Neural cell (in vitro differentiated cells): ENCODE data around the gene FAM171A1. TPM values are rescaled to one million over a fixed set of nuclear protein-coding genes. Genes with fewer than 3 reads are reported as not detected.
"Not testable (repeated sequence)": the region's sequence is repeated elsewhere in the genome, so short reads cannot be mapped to it uniquely, and the experiment has no call there.

ENCODE experiments used
- H2AFZ ChIP-seq: fragments of 200-600, 300-800 bp; sonication (generic), shearing (Covaris generic); 2 replicates; pipeline ENCODE4 v1.6.0; 2014; ENCODE audit warnings: low read depth, mild to moderate bottlenecking, antibody characterized with exemption, low read length, moderate library complexity
- H3F3A ChIP-seq: fragments of 200-600 bp; shearing (Covaris generic); 2 replicates; pipeline ENCODE4 v1.6.1; 2016; ENCODE audit warnings: mild to moderate bottlenecking, moderate library complexity, mixed read lengths, antibody characterized with exemption, low read length; ENCODE audit not compliant: insufficient read depth, poor library complexity, severe bottlenecking
- H3K27ac ChIP-seq: fragments of 200-600, 300-800 bp; sonication (generic), shearing (Covaris generic); 2 replicates; pipeline ENCODE4 v1.5.1; 2014; ENCODE audit warnings: mild to moderate bottlenecking, low read length, moderate library complexity
- H3K27me3 ChIP-seq: fragments of 300-800, 200-600 bp; sonication (generic), shearing (Covaris generic); 2 replicates; pipeline ENCODE4 v1.6.0; 2014; ENCODE audit warnings: mild to moderate bottlenecking, low read depth, low read length, moderate library complexity; ENCODE audit not compliant: insufficient read depth
- H3K36me3 ChIP-seq: fragments of 300-800, 200-600 bp; sonication (generic), shearing (Covaris generic); 2 replicates; pipeline ENCODE4 v1.5.1; 2014; ENCODE audit warnings: mild to moderate bottlenecking, antibody characterized with exemption, low read length, moderate library complexity; ENCODE audit not compliant: insufficient read depth
- H3K4me2 ChIP-seq: fragments of 300-800, 200-600 bp; sonication (generic), shearing (Covaris generic); 2 replicates; pipeline ENCODE4 v1.6.0; 2014; ENCODE audit warnings: mild to moderate bottlenecking, low read length
- H3K4me3 ChIP-seq: fragments of 300-800, 200-600 bp; sonication (generic), shearing (Covaris generic); 2 replicates; pipeline ENCODE4 v1.5.1; 2014; ENCODE audit warnings: mild to moderate bottlenecking, low read length, moderate library complexity
- H3K79me2 ChIP-seq: fragments of 200-600 bp; shearing (Covaris generic); replicated peaks from 2 replicates; pipeline ENCODE4 v1.6.0; 2014; ENCODE audit warnings: mild to moderate bottlenecking, low read length, moderate library complexity; ENCODE audit not compliant: insufficient read depth
- H3K9ac ChIP-seq: fragments of 300-800, 200-600 bp; sonication (generic), shearing (Covaris generic); 2 replicates; pipeline ENCODE4 v1.6.1; 2016; ENCODE audit warnings: mild to moderate bottlenecking, low read length, mixed read lengths
- H3K9me2 ChIP-seq: fragments of 200-600 bp; shearing (Covaris generic); 2 replicates; pipeline ENCODE4 v1.6.1; 2016; ENCODE audit warnings: mild to moderate bottlenecking, low read length, mixed read lengths; ENCODE audit not compliant: insufficient read depth
- H3K9me3 ChIP-seq: fragments of 200-600, 300-800 bp; sonication (generic), shearing (Covaris generic); 2 replicates; pipeline ENCODE4 v1.6.1; 2016; ENCODE audit warnings: mild to moderate bottlenecking, mixed run types, low read length, moderate library complexity, mixed read lengths
- H4K20me1 ChIP-seq: fragments of 200-600 bp; shearing (Covaris generic); 2 replicates; pipeline ENCODE4 v1.6.1; 2016; ENCODE audit warnings: mild to moderate bottlenecking, mixed run types; ENCODE audit not compliant: insufficient read depth
- CTCF ChIP-seq: fragments of 450-650 bp; IDR thresholded peaks from 2 replicates; pipeline ENCODE4 v1.5.1; 2014; ENCODE audit warnings: antibody characterized with exemption, mild to moderate bottlenecking, moderate library complexity; ENCODE audit not compliant: poor library complexity, severe bottlenecking
- EP300 ChIP-seq: fragments of 450-650 bp; conservative IDR thresholded peaks from 2 replicates; pipeline ENCODE4 v1.6.1; 2014; ENCODE audit warnings: antibody characterized with exemption, mild to moderate bottlenecking, moderate library complexity; ENCODE audit not compliant: poor library complexity, severe bottlenecking
- EZH2 ChIP-seq: fragments of 200-600, 300-800 bp; shearing (Covaris generic), sonication (generic); IDR thresholded peaks from 2 replicates; pipeline ENCODE4 v1.6.1; 2014; ENCODE audit warnings: antibody characterized with exemption, low read length, borderline replicate concordance, mild to moderate bottlenecking; ENCODE audit not compliant: insufficient read depth, poor library complexity, severe bottlenecking
- MXI1 ChIP-seq: fragments of 450-650 bp; conservative IDR thresholded peaks from 2 replicates; pipeline ENCODE4 v1.6.1; 2014; ENCODE audit warnings: antibody characterized with exemption, mild to moderate bottlenecking; ENCODE audit not compliant: poor library complexity, severe bottlenecking
- POLR2AphosphoS5 ChIP-seq: IDR thresholded peaks from 2 replicates; pipeline ENCODE4 v1.6.1; 2012
- RAD21 ChIP-seq: fragments of 450-650 bp; conservative IDR thresholded peaks from 2 replicates; pipeline ENCODE4 v1.6.1; 2014; ENCODE audit warnings: antibody characterized with exemption, mild to moderate bottlenecking, moderate library complexity
- SMC3 ChIP-seq: fragments of 450-650 bp; conservative IDR thresholded peaks from 2 replicates; pipeline ENCODE4 v1.6.1; 2014; ENCODE audit warnings: antibody characterized with exemption, mild to moderate bottlenecking, moderate library complexity; ENCODE audit not compliant: poor library complexity
- TAF1 ChIP-seq: IDR thresholded peaks from 2 replicates; pipeline ENCODE4 v1.6.1; 2012; ENCODE audit warnings: low read depth
- polyA plus RNA-seq: library from polyadenylated mRNA; depleted of rRNA; stranded (reverse); fragments of >200 nt; gene quantifications from 2 replicates; pipeline ENCODE4 v1.2.3, GENCODE V29; 2014
- TF ChIP-seq, protein P1 (sequence below): IDR thresholded peaks from 2 replicates; pipeline ENCODE4 v1.6.1; 2012; ENCODE audit warnings: borderline replicate concordance

The FAM171A1 gene
- polyA plus RNA-seq, 1 donor from 2014 or later: 28.8 TPM

GRCh38 chr10:15339892-15340291 is 31.2 kb downstream of the FAM171A1 start (continued):
- TF ChIP-seq POLR2AphosphoS5 (no peak), MXI1 (no peak)

- not testable (repeated sequence) for H2AFZ ChIP-seq, H3K4me2 ChIP-seq, H3K27me3 ChIP-seq, H3K4me3 ChIP-seq, H3K9me3 ChIP-seq, H3K27ac ChIP-seq, H3K9me2 ChIP-seq, H3F3A ChIP-seq, H4K20me1 ChIP-seq, H3K9ac ChIP-seq, H3K36me3 ChIP-seq
- H3K79me2 ChIP-seq: peaks cover 15% of the 10 kb centered on the region
These were observed 33.6 kb downstream of the FAM171A1 start for GRCh38 chr10:15337441-15337923.

- H3K27me3 ChIP-seq: no peaks in the 10 kb centered on the region
- no peak overlapping the region for H3K9ac ChIP-seq
- no peak overlapping the region for H3K4me3 ChIP-seq
- no peaks in the 10 kb centered on the region for H4K20me1 ChIP-seq
- TF ChIP-seq EZH2 (no peak), SMC3 (no peak), RAD21 (no peak), POLR2AphosphoS5 (no peak), TAF1 (no peak)
- H3K36me3 ChIP-seq: no peaks in the 10 kb centered on the region
- no peak overlapping the region for H3K4me2 ChIP-seq
- no peak overlapping the region for H2AFZ ChIP-seq
- H3K79me2 ChIP-seq: peaks cover 16% of the 10 kb centered on the region
- H3K9me2 ChIP-seq: no peaks in the 10 kb centered on the region
- no peak overlapping the region for H3K27ac ChIP-seq
- no peaks in the 10 kb centered on the region for H3K9me3 ChIP-seq
- H3F3A ChIP-seq: no peaks in the 10 kb centered on the region
These were observed 34.9 kb downstream of the FAM171A1 start for GRCh38 chr10:15336211-15336610.

GRCh38 chr10:15335508-15335907 is 35.6 kb downstream of the FAM171A1 start:
- Histone ChIP-seq H3K27ac (no peak overlapping the region), H3K27me3 (no peaks in the 10 kb centered on the region), H3K36me3 (no peaks in the 10 kb centered on the region), H3K9ac (no peak overlapping the region), H3K9me2 (no peaks in the 10 kb centered on the region), H3K4me2 (no peak overlapping the region), H3K79me2 (peaks cover 16% of the 10 kb centered on the region), H3K4me3 (no peak overlapping the region), H3K9me3 (no peaks in the 10 kb centered on the region), H2AFZ (no peak overlapping the region), H4K20me1 (no peaks in the 10 kb centered on the region), H3F3A (no peaks in the 10 kb centered on the region)
- TF ChIP-seq TAF1: no peak
- no peak for TF ChIP-seq EP300
- no peak for TF ChIP-seq SMC3

DNA sequence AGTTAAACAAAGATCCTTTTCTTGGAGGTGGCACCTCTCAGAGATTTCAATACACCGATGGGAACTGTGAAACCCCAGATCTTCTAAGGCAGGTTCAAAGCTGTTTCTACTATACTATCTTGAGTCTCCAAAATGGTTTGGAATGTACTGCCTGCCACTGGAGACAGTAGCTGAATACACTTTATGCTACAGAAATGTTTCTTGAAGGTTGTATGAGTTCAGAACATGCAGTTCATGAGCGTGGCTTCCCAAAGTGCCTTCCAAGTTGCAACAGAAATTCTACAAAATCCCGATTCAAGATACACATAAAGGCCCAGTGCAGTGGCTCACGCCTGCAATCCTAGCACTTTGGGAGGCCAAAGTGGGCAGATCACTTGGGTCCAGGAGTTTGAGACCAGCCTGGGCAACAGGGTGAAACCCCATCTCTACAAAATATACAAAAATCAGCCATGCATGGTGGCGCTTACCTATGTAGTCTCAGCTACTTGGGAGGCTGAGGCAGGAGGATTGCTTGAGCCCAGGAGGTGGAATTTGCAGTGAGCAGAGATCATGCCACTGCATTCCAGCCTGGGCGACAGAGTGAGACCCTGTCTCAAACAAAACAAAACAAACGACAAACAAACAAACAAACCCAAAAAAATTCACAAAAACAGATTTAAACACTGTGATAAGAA is 36.3 kb downstream of the FAM171A1 start:
- Histone ChIP-seq H3K9me2 (no peaks in the 10 kb centered on the region), H2AFZ (no peak overlapping the region), H3K27ac (no peak overlapping the region), H3K79me2 (peaks cover 16% of the 10 kb centered on the region), H3K36me3 (no peaks in the 10 kb centered on the region), H3K4me2 (no peak overlapping the region), H3K27me3 (no peaks in the 10 kb centered on the region), H3K9me3 (no peaks in the 10 kb centered on the region), H4K20me1 (no peaks in the 10 kb centered on the region), H3K4me3 (no peak overlapping the region), H3K9ac (no peak overlapping the region), H3F3A (no peaks in the 10 kb centered on the region)
- TF ChIP-seq TAF1: no peak
- no peak for TF ChIP-seq EP300
- TF ChIP-seq, protein P1, sequence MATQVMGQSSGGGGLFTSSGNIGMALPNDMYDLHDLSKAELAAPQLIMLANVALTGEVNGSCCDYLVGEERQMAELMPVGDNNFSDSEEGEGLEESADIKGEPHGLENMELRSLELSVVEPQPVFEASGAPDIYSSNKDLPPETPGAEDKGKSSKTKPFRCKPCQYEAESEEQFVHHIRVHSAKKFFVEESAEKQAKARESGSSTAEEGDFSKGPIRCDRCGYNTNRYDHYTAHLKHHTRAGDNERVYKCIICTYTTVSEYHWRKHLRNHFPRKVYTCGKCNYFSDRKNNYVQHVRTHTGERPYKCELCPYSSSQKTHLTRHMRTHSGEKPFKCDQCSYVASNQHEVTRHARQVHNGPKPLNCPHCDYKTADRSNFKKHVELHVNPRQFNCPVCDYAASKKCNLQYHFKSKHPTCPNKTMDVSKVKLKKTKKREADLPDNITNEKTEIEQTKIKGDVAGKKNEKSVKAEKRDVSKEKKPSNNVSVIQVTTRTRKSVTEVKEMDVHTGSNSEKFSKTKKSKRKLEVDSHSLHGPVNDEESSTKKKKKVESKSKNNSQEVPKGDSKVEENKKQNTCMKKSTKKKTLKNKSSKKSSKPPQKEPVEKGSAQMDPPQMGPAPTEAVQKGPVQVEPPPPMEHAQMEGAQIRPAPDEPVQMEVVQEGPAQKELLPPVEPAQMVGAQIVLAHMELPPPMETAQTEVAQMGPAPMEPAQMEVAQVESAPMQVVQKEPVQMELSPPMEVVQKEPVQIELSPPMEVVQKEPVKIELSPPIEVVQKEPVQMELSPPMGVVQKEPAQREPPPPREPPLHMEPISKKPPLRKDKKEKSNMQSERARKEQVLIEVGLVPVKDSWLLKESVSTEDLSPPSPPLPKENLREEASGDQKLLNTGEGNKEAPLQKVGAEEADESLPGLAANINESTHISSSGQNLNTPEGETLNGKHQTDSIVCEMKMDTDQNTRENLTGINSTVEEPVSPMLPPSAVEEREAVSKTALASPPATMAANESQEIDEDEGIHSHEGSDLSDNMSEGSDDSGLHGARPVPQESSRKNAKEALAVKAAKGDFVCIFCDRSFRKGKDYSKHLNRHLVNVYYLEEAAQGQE: no peak
- TF ChIP-seq CTCF: no peak
- TF ChIP-seq MXI1: no peak
- TF ChIP-seq EZH2: no peak
- TF ChIP-seq SMC3: no peak
- TF ChIP-seq POLR2AphosphoS5: no peak
- TF ChIP-seq RAD21: no peak
